Inflammatory macrophage treated with lipopolysaccharide for 4 hours (primary cell): ENCODE data around the gene FGF12.

Source experiments
- DNase-seq: peaks from one replicate; pipeline ENCODE4 v3.0.0-alpha.2; 2020

The FGF12 gene

DNA sequence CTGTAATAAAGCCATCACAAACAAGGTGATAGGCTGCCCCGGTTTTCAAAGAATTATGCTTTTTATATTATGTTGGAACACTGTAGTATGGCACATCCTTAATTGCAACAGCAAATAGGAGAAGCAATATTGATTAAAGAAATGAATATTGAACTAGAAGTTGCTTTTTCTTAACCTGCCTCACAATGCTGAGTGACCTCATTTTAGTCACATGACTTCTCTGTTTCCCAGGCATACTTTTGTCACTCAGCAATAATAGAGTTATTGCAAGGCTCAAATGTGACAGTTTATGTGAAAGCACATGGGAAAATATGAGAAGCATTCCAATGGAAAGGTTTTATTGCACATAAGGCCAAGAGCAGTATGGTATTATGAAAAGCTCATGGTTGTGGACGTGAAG, 400.7 kb downstream of the FGF12 start:
- DNase-seq = no peak

DNA sequence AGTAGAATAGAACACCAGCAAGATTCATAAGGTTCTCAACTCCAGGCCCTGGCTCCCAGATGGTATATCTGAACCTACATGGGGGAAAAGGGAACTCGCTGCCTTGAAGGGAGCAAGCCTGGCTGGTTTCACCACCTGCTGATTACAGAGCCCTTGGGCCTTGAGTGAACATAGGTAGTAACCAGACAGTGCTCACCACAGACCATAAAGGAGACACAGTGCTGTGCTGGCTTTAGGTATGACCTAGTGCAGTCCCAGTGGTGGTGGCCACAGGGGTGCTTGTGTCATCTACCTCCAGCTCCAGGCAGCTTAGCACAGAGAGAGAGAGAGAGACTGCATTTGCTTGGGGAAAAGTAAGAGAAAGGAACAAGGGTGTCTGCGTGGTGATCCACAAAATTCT, 409.8 kb downstream of the FGF12 start:
- DNase-seq = no peak

DNA sequence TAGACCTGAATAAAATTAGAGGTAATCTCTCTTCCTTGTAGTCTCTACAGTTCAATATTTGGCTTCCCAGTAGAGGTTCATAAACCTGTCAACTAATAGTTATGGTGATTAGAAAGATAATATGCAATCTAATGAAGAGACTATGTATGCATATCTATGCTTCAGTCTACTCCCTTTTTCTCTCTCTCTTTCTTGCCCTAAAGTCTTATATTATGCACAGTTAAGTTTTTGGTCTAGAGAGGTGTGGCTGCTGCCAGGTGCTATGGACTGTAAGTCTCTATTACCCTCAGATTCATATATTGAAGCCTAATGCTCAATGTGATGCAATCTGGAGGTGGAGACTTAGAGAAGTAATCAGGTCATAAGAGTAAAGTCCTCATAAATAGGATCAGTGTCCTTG, 413.7 kb downstream of the FGF12 start:
- DNase-seq = no peak

DNA sequence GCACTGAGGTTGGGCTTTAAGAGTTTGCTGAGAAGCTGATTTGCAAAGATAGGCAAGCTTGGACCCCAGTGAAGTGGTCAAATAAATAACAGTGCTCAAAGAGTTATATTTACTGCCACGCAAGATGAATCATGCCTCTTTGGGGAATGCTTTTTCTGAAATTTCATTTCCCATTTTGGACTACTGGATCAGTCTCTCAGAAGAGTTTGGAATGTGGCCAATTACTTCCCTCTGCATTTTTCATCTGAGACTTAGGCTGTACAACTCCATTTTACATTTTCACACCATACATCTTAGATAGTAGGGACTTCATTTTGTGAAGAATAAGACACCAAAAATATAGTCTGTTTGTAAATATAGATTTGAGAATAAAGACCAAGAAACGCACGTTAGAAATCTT, 419.7 kb downstream of the FGF12 start:
- no peak for DNase-seq

DNA sequence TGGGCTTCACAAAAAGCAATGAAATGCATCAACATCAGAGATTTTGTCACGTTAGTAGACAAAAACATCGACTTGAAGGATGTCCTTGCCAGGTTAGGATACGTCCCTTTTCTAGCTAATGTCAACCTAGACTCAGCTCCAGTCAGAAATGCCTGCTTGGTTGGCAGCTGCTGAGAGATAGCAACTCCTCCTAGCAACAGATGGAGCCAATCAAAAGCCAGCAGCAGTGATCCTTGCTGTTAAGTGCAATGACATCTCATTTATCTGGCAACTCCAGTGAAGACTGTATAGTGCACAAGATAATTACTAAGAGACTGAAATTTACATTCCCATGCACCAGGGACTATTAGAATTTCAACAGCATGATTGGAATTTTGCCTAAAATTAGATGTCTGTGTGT, 424.1 kb downstream of the FGF12 start:
- no peak for DNase-seq

DNA sequence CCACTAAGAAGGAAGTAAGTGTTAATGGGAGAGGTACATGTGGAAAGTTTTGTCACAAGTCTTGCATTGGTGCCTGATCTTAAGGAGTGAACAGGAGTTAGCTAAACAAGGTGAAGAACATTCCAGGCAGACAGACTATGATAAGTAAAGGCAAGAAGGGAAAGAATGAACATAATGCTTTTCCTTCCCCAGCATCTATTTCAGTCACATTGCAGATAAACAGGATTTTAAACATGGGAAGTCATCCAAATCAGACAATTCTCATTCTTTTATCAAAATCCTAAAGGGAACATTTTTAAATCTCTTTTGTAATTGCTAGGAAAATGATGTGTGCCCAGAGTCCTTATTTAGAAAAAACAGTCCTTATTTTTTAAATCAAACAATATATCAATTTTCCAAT, 424.6 kb downstream of the FGF12 start:
- no peak for DNase-seq

DNA sequence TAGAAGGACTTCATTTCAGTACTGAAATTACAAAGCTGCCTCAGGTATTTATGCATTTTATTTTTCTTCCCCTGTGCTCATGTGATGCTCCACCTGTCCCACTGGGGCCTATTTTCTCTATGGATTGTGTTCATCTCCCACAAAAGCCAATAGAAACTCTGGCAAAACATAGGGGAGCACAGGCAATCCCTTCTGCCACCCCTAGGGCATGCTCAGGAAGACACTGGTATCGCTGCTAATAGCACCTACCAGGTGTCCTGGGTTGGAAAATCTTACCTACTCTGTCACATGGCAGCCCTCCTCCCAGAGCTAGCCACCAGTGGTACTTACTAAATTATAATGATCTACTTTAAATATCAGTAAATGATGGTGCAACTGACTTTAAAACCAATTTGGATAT, 427.4 kb downstream of the FGF12 start:
- no peak for DNase-seq

DNA sequence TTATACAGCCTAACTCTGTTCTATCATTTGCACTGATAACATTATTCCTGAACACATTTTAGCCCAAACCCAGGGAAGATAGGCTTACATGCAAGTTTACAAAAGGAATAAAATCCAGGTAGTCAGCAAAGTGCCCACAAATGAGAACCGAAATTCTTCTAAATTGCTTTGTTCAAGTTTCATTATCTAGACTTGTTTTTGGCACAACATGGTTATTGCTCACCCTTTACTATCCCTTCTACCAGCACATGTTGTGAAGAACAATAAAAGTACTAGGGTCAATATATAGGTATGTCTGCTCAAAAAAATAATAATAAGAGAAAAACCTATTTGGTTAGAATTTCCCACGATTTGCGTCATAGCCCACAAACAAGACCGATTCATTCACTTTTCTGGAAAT, 430.5 kb downstream of the FGF12 start:
- no peak for DNase-seq

DNA sequence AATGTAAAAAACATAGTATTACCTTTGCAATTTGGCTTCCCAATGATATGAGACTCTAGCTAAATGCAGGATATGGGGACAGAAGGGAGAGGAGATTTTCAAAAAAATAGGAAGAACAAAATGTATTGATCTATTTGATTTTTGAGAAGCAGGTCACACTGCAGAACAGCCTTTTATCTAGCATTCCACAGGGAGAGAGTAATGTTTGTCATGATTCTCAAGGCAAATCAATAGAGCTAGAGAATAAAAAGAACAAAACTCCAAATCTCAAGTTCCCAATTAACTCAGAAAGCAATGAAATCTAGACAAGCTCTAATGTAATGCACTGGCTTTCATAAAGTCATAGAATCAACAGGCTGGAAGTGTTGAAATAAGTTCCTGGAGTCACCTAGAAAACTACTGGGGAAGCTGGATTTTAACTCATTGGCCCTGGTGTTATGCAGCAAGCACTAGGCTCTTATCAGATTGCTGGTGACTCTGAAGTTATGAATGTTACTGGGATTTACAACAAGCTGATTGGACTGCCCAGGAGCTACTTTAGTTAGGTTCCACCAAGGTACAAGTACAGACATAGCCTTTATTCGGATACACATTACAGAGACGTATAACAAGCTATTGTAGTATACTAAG, 442.8 kb downstream of the FGF12 start:
- DNase-seq = no peak

DNA sequence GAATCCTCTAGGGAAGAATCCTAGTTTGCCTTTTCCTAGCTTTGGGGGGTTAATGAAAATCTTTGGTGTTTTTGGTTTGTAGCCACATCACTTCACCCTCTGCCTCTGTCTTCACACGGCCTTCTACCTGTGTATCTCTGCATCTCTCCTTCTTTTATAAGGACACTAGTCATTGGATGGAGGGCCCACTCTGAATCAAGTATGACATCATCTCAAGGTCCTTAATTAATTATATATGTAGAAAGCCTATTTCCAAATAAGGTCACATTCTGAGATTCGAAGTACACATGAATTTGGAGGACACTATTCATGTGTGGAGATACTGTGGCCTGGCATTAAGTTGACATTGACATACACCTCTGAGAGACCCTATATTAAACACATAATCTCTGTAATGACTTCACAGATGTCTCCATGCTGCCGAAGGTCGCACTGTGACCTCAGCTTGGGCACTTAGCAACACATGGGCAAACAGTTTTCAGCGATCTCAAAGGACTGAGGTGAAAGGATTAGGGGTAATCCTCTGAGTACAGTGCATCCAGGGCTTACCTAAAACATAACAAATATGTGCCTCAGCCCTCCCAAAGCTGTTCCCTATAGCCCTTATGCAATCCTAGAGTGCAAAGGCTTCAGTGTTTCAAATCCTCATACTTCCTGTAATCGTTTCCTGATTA, 446.0 kb downstream of the FGF12 start:
- DNase-seq = no peak

DNA sequence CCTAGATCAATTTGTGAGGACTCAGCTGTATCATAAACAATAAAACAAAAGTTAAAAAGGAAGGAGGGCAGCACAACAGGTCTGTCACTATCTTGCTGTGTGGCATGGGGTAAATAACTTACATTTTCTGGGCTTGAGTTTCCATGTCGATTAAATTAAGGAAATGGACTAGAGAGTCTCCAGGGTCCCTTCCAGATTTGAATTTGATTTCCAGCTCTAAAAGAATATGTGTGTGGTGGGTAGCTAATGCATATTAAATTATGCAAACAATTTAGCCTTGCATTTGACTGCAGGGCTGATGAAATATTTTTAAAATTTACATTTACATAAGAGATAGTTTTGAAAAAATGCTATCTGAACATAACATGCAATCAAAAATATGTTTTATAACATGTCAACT, 447.7 kb downstream of the FGF12 start:
- no peak for DNase-seq

DNA sequence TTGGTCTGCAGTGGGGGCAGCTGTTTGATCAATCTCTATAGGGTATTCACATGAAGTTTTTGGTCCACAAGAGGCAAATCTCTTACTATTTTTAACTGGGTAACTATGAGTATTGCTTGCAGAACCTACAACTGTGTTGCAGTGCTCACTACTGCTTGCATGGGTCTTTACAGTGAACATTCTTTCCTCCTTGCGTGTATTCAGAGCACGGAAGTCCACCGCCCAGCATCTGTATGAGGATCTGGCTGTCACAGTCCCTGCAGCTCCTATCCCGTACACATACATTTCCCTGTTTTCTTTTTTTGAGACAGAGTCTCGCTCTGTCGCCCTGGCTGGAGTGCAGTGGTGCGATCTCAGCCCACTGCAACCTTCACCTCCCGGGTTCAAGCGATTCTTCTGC, 449.9 kb downstream of the FGF12 start:
- no peak for DNase-seq

DNA sequence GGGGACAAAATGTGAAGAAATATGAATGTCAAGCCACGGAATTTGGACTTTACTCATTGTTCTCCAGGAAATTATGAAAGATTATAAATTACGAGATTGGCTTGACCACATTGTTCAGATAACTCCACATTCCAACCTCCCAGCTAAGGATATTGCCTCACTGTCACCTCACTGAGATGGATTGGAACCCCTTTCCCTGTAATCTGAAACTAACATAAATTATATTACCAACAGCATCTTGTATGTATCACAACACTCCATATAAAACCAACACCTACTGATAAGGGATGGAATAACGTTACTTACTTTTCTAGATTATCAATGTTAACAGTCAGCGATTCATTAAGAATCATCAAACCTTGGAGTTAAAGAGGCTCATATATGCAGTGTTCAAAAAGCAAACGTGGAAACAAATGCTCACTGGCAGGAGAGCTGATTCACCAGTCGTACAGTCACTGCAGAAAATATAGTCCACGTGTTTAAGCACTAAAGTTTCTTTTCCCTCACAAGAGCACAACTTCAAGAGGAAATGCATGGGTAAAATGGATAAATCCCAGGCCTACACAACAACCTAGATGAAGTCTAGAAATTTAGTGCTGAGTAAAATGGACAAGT, 451.5 kb downstream of the FGF12 start:
- DNase-seq = no peak

DNA sequence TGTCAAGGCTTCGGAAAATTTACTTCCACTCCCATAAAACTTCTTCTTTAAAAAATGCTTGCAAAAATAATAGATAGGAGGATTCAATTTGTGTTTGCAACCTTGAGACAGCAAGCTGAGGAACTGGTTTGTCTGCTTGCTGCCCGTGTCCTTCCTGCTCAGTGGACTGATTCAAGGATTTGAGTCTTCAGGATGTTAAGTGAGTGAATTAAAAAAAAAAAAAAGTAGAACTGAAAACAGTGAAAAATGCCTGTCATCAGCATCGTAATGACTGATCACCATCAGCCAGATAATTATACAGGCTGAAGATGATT, 453.7 kb downstream of the FGF12 start:
- DNase-seq = no peak

DNA sequence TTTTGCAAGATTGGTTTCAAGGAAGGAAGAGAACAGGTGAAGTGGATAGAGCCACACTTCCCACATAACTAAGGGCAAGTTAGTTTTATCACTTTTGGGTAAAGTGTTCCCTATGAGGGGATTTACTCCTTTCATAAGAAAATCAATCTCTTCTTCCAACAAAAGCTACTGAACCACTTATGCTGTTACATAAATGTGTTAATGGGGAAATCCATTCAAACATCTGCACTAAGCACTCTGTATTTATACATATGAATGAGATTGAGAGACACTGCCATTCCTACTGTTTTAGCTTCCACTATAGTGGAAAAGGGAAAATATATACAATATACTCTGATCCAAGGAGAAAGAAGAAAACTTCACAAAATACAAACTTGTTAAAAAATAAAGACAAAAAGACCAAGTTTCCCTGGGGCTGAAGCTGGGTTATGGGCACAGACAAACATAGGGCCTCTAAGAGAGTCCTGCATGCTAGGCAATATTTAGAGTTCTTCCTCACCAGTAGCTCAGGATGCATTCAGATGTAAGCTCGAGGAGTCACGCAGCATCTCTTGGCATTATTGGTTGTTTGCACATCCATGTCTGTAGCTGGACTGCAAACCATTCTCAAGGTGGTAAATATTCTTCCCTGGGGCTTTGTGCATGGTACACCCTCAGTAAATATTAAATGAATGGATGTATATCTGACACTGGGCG, 454.2 kb downstream of the FGF12 start:
- no peak for DNase-seq

DNA sequence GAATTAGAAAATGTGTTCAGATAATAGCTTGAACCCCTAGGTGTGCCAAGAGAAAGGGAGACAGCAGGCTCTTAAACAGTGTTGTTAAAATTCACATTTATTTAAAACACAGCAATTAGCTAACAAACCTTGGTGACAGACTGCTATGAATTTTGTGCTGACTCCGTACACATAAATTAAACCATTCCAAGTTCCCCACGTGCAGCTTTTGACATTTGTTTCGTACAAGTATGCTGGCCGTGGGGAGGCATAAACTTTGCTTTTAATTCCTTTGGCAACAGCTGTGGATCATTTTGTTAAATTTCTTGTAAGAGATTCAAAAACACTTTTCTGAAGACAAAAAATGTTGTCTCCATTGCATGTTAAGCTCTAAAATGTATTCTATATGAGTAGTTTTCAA, 465.3 kb downstream of the FGF12 start:
- no peak for DNase-seq

DNA sequence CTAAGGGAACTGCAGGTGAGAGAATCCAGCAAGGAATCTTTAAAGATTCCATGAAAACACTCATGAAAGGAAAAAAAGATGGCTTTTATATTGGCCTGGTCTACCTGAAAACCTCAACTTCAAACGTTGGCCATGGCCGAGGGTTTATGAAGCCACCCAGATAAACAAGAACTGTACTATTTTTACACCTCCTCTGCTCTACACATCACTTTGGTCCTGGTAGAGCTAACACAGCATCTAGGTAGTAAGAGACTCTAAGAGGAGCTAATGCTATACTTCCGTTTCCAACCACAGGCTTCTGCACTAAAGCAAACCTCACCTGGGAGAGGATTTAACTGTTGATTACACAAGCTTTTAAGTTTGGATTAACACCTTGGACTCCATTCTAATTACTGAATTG, 466.2 kb downstream of the FGF12 start:
- no peak for DNase-seq

DNA sequence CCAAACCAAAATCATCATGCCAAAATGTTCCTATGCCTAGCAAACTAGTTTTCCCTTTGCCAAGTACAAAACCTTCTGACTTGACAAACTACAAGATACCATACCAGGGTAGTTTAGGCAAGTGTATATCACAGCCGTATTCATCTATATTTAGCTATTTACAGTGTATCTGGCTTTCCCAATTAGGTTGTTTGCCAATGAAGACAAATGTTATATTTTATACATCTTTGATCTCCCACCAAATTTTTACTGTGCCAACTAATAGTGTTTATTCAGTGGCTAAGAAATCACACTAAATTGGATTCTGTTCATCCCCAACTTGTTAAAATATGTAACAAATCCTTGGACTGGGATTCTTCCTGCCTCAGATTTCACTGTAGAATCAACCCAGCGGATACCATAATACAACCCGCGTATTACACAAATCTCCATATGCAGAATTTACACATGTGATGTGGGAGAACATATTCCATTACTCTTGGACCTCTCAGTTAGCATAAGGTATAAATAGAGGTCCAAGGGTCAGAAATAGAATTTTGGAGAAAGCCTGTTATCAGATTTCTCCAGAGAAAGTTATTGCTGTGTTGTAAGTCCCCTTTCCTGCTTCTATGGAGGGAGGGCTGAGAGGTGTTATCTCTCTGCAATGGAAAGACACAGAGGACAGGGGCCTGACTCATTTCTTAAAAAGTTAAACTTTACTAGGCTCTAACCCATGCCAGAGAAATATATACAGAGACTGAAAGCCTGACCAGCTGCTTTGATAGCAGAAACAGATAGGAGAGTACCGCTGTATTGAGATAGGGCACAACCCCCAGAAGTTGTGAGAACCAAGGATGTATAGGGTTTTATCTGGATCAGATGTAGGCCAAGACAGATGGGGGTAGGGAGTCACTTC, 467.0 kb downstream of the FGF12 start:
- DNase-seq = no peak

DNA sequence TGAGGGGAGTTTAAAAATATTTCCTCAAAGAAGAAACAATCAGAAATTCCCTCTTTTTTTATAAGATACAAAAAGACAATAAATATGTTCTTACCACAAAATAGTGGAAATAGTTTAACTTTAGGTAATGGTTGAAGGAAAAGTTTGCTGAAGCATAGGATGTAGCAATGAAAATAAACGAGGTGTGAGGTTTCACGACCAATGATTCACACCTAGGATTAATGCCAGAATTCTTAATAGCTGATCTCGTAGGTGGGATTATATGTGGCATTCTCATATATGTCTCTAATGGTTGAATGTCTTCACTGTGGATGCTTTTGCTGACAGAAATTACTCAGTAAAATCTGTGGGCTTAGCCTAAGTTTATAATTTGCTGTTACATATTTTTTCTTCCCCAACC, 467.7 kb downstream of the FGF12 start:
- no peak for DNase-seq

DNA sequence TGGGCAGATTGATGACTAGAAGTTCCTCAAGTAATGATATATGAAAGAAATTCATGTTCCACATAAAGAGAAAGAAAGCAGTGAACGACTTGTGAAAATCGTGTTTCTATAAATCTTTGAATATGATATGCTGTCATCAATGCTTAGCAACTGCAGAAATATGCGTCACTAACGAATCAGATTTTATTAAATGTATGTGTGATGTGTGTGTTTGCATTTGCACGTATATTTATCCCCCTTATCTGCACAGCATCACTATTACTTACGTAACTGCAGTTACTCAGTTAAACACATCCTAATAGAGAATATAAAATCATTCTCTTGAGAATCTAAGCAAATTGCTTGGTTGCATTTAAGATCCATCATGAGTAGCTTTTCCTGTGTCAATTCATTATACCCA, 468.6 kb downstream of the FGF12 start:
- no peak for DNase-seq

DNA sequence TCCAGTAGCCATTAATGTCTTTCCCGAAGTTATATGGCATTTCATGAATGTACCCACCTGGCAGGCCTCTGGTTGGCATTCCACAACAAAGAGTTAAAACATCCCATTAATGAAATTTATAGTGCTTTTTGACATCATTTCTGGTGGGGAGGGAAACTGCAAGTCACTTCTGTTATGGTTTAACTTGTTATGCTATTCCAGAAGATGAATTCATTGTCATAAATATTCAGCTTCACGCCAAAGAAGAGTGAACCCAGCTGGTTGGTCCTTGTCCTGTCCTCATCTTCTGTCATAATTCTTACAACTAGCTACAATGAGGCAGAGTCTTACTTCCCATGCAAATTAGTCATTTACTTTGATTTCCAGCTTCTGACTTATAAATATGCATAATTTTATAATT, 471.5 kb downstream of the FGF12 start:
- DNase-seq = no peak

DNA sequence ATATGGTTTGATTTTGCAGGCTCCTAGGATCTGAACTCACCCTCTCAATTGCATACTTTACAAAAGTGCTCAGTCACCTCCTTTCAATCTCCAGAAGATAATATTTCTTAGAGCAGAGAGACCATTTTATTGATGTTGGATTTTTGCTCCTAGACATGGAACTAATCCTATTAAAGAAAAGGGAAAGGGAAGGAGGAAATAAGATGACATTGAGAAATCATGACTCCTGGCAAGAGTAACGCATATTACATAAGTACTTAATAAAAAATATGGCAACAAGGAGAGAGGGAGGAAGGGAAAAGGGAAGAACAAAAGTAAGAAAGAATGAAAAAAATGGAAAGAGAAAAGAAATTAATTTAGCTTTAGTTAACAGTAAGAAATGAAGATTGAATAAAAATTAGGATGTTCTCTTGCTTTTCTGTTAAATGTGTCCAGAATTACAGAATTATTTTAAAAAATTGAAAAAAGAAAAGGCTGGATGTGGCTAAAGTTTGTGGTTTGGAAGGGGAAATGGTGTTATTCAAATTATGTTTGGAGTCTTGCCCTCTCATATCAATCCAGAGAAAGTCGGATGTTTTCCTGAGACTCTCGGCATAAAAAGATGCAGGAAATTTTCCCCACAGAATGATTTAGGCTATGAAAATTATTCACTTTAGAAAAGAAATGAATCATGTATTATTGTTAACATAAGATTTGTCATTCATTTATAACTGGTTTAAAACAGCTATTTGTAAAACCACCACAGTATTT, 474.0 kb downstream of the FGF12 start:
- DNase-seq = no peak

DNA sequence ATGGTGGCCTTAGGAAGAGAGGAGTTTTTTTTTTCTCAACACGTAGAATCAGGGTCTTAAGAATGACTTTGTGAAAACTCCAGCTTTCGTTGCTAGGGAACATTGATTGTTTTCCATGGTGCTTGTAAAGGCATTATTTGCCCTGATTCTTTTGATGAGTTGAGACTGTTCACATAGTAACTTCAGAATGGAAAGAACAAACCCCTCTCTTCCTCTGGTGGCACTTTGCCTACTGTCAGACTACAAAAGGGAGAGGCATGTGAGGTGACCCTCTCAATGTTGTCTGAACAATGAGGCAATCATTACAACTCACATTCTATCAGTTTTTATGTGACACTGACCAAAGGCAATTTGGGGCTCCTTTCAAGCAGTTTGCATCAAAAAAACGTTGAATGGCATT, 477.8 kb downstream of the FGF12 start:
- DNase-seq = no peak
